Measurements from ENCODE around the gene FOXP4. TPM values are rescaled to one million over a fixed set of nuclear protein-coding genes. Genes with fewer than 3 reads are reported as not detected.

Gene FOXP4
- total RNA-seq, 1 experiment from 2014 or later = 11.6 TPM

- DNase-seq (ENCODE audit: low read depth) = no peak
Measured at GRCh38 chr6:41642960-41643898, 97.0 kb downstream of the FOXP4 start.

- no peak for DNase-seq (ENCODE audit: low read depth)
Measured at GRCh38 chr6:41643899-41644269, 97.7 kb downstream of the FOXP4 start.

- no peak for DNase-seq (ENCODE audit: low read depth)
Measured at GRCh38 chr6:41644297-41644879, 98.2 kb downstream of the FOXP4 start.

GRCh38 chr6:41645007-41645618 is 98.9 kb downstream of the FOXP4 start:
- DNase-seq (ENCODE audit: low read depth) = no peak

GRCh38 chr6:41646026-41646795 is 100.0 kb downstream of the FOXP4 start:
- no peak for DNase-seq (ENCODE audit: low read depth)

DNA sequence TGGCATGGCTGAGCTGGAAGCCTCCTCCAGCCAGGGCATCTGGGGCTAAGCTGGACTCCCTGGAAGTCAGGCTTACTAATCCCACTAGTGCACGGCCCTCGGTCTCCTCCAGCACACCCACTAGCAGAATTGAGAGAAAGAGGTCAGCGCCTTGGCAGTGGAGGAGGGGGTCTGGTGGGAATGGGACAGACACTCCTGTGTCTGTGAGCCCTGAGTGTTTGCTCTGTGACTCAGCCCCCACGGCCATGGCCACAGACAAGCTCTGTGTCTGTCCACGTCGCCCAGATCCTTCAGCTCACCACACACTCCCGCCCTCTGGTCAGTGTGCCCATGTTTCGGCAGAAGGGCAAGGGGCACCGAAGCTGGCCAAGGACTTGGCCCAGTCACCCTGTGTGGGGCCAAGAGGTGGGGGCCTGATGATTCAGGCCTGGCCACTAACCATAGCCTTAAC is 100.9 kb downstream of the FOXP4 start:
- DNase-seq (ENCODE audit: low read depth) = peak; percentile 25

- no peak for DNase-seq (ENCODE audit: low read depth)
Measured at GRCh38 chr6:41648070-41648585, 101.9 kb downstream of the FOXP4 start.

GRCh38 chr6:41648921-41649320 is 102.7 kb downstream of the FOXP4 start:
- no peak for DNase-seq (ENCODE audit: low read depth)

GRCh38 chr6:41649596-41649995 is 103.4 kb downstream of the FOXP4 start:
- DNase-seq (ENCODE audit: low read depth) = no peak

- no peak for DNase-seq (ENCODE audit: low read depth)
Measured at GRCh38 chr6:41650120-41650519, 103.9 kb downstream of the FOXP4 start.

GRCh38 chr6:41651246-41651961 is 105.2 kb downstream of the FOXP4 start:
- DNase-seq (ENCODE audit: low read depth) = no peak

Other genes with a start within 250 kb of the FOXP4 start
- gene NCR2, start 210.8 kb upstream of the FOXP4 start, total RNA-seq (2014; rRNA removed; shearing (Covaris generic)) = not detected in 2 replicates
- gene MDFI, start 92.1 kb downstream of the FOXP4 start, total RNA-seq (2014; rRNA removed; shearing (Covaris generic)) = 0.79 and 1.4 TPM in 2 replicates
- gene TFEB, start 189.2 kb downstream of the FOXP4 start, total RNA-seq (2014; rRNA removed; shearing (Covaris generic)) = 6.1 and 7.2 TPM in 2 replicates
- not detected in 2 replicates for gene PGC, start 201.0 kb downstream of the FOXP4 start, total RNA-seq (2014; rRNA removed; shearing (Covaris generic))
- gene FRS3, start 233.5 kb downstream of the FOXP4 start, total RNA-seq (2014; rRNA removed; shearing (Covaris generic)) = 0.34 and 2.4 TPM in 2 replicates
- 0.12 and 0.30 TPM in 2 replicates for gene PRICKLE4, start 234.4 kb downstream of the FOXP4 start, total RNA-seq (2014; rRNA removed; shearing (Covaris generic))
- gene TOMM6, start 241.3 kb downstream of the FOXP4 start, total RNA-seq (2014; rRNA removed; shearing (Covaris generic)) = 157 and 167 TPM in 2 replicates